ENCODE measurements around the gene DNAJC15. TPM values are rescaled to one million over a fixed set of nuclear protein-coding genes. Genes with fewer than 3 reads are reported as not detected.
A peak's percentile ranks its signal among the peaks of the same experiment; 100 is the strongest.

Gene DNAJC15
- polyA plus RNA-seq, 3 donors, result 8.3 to 31.1 (median 22.0) TPM

DNA sequence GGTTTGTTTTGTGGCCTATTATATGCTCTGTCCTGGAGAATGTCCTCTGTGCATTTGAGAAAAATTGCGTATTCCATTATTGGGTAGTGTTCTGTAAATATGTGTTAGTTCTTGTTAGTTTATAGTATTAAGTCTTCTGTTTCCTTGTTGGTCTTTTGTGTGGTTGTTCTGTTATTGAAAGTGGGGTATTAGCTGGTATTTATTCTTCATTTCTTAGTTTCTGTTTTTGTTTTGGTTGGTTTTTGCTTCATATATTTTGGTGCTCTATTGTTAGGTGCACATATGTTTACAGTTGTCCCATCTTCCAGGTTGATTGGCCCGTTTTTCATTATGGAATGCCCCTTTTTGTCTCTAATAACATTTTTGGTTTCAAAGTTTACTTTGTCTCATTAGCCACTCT is 77.3 kb downstream of the DNAJC15 start:
- peaks cover 8% of the 10 kb centered on the region for H3K79me2 ChIP-seq (ENCODE audit: insufficient read depth, low read length)
- no peak for TF ChIP-seq CTCF (IDR thresholded peaks at IDR 0.05)
- Mint-ChIP-seq H3K4me3 (no peak overlapping the region), H3K9me3 (peaks cover 0 to 8% (median 2%) of the 10 kb centered on the region in 7 donors), H3K4me1 (no peaks in the 10 kb centered on the region), H3K36me3 (peaks cover 19 to 41% of the 10 kb centered on the region in 2 donors), H3K27me3 (ENCODE audit: low read depth in 3 of 3) (no peaks in the 10 kb centered on the region), H3K27ac (peak overlapping the region in 1 of 7 donors; percentile 10)
- DNase-seq, result no peak
- H3K4me2 ChIP-seq (replicated peaks; ENCODE audit: extremely low read depth, low read length, poor library complexity, severe bottlenecking), result no peak overlapping the region
- H3K9ac ChIP-seq (ENCODE audit: insufficient read depth, low read length, poor library complexity, severe bottlenecking), result no peak overlapping the region
- no peak overlapping the region for H3K4me3 ChIP-seq (replicated peaks in 1 of 3; ENCODE audit: low read depth in 2 of 3, low read length in 3 of 3)
- 100% methylated on average over 1 of the region's 2 CpGs for WGBS (ENCODE audit: insufficient coverage)
- intact Hi-C loops (cut with micrococcal nuclease), result no loop called here
- no peaks in the 10 kb centered on the region for H3K4me1 ChIP-seq (ENCODE audit: control insufficient read depth in 1 of 2, insufficient read depth in 2 of 2, low read length in 2 of 2)
- no peaks in the 10 kb centered on the region for H3K9me3 ChIP-seq (replicated peaks in 1 of 2; ENCODE audit: control insufficient read depth in 1 of 2, insufficient read depth in 1 of 2, low read length in 2 of 2)
- H2AFZ ChIP-seq (ENCODE audit: insufficient read depth, low read depth, low read length, poor library complexity, severe bottlenecking), result no peak overlapping the region
- H4K20me1 ChIP-seq (ENCODE audit: insufficient read depth, low read length), result peaks cover 3% of the 10 kb centered on the region
- peaks cover 3 to 11% of the 10 kb centered on the region in 2 donors for H3K36me3 ChIP-seq (replicated peaks in 1 of 2; ENCODE audit: control insufficient read depth in 1 of 2, insufficient read depth in 2 of 2, low read length in 2 of 2)
- H3K27me3 ChIP-seq (ENCODE audit: control insufficient read depth in 2 of 2, insufficient read depth in 2 of 2, low read length in 2 of 2), result no peaks in the 10 kb centered on the region
- no peak overlapping the region for H3K27ac ChIP-seq (ENCODE audit: low read depth in 1 of 2, low read length in 2 of 2)

- no peak for DNase-seq
- whole genome bisulfite sequencing (ENCODE audit: insufficient coverage), result 100% methylated on average over 2 of the region's 4 CpGs
- Mint-ChIP-seq H3K27ac (no peak overlapping the region), H3K27me3 (ENCODE audit: low read depth in 3 of 3) (no peaks in the 10 kb centered on the region), H3K4me1 (no peaks in the 10 kb centered on the region), H3K36me3 (peaks cover 13 to 30% of the 10 kb centered on the region in 2 donors), H3K4me3 (no peak overlapping the region), H3K9me3 (peaks cover 0 to 8% (median 2%) of the 10 kb centered on the region in 7 donors)
- Histone ChIP-seq H3K36me3 (replicated peaks in 1 of 2; ENCODE audit: control insufficient read depth in 1 of 2, insufficient read depth in 2 of 2, low read length in 2 of 2) (peaks cover 0 to 10% of the 10 kb centered on the region in 2 donors), H3K4me1 (ENCODE audit: control insufficient read depth in 1 of 2, insufficient read depth in 2 of 2, low read length in 2 of 2) (no peaks in the 10 kb centered on the region), H4K20me1 (ENCODE audit: insufficient read depth, low read length) (peaks cover 3% of the 10 kb centered on the region), H2AFZ (ENCODE audit: insufficient read depth, low read depth, low read length, poor library complexity, severe bottlenecking) (no peak overlapping the region), H3K4me3 (replicated peaks in 1 of 3; ENCODE audit: low read depth in 2 of 3, low read length in 3 of 3) (no peak overlapping the region), H3K27ac (ENCODE audit: low read depth in 1 of 2, low read length in 2 of 2) (no peak overlapping the region), H3K4me2 (replicated peaks; ENCODE audit: extremely low read depth, low read length, poor library complexity, severe bottlenecking) (no peak overlapping the region), H3K79me2 (ENCODE audit: insufficient read depth, low read length) (peaks cover 8% of the 10 kb centered on the region), H3K27me3 (ENCODE audit: control insufficient read depth in 2 of 2, insufficient read depth in 2 of 2, low read length in 2 of 2) (no peaks in the 10 kb centered on the region), H3K9ac (ENCODE audit: insufficient read depth, low read length, poor library complexity, severe bottlenecking) (no peak overlapping the region), H3K9me3 (replicated peaks in 1 of 2; ENCODE audit: control insufficient read depth in 1 of 2, insufficient read depth in 1 of 2, low read length in 2 of 2) (no peaks in the 10 kb centered on the region)
- intact Hi-C loops (cut with micrococcal nuclease), result no loop called here
- no peak for TF ChIP-seq CTCF (IDR thresholded peaks at IDR 0.05)
Measured at GRCh38 chr13:43102304-43102703, 78.9 kb downstream of the DNAJC15 start.
